PFSK-1 (cell line): ENCODE measurements around the gene SUPT20HL1.

Source experiments
- POLR2AphosphoS5 ChIP-seq: IDR thresholded peaks from 2 replicates; pipeline ENCODE4 v1.6.1; 2012; ENCODE audit warnings: low read depth, mild to moderate bottlenecking, control low read depth, low read length, moderate library complexity
- TAF1 ChIP-seq: IDR thresholded peaks from 2 replicates; pipeline ENCODE4 v1.6.1; 2012; ENCODE audit warnings: low read length, control low read depth, borderline replicate concordance; ENCODE audit not compliant: insufficient read depth
- TF ChIP-seq, protein P1 (sequence below), 2 experiments: IDR thresholded peaks; 2 replicates each; pipeline versions ENCODE4 v1.6.1 to v1.8.0; 2011 to 2012; ENCODE audit warnings: low read depth in 2 of 2, low read length in 2 of 2, control low read depth in 1 of 2, inconsistent platforms in 1 of 2, mild to moderate bottlenecking in 1 of 2, moderate library complexity in 1 of 2; ENCODE audit not compliant: insufficient read depth in 1 of 2

DNA sequence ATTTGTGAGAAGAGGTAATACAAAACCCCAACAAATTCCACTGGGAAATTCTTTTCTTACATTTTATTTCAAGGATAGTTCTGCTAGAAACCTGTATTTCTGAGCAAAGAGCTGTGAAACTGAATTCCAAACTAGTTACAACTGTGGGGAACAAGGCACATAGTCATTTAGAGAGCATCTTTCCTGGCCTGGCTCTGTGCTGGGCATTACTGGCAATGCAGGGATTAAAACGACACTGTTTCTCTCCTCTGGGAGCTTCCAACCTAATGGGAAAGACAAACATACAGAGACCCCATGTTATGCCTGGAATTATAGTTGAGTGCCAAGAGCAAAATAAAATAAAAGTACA is 36.5 kb downstream of the SUPT20HL1 start:
- TF ChIP-seq POLR2AphosphoS5: no peak
- TF ChIP-seq, protein P1, sequence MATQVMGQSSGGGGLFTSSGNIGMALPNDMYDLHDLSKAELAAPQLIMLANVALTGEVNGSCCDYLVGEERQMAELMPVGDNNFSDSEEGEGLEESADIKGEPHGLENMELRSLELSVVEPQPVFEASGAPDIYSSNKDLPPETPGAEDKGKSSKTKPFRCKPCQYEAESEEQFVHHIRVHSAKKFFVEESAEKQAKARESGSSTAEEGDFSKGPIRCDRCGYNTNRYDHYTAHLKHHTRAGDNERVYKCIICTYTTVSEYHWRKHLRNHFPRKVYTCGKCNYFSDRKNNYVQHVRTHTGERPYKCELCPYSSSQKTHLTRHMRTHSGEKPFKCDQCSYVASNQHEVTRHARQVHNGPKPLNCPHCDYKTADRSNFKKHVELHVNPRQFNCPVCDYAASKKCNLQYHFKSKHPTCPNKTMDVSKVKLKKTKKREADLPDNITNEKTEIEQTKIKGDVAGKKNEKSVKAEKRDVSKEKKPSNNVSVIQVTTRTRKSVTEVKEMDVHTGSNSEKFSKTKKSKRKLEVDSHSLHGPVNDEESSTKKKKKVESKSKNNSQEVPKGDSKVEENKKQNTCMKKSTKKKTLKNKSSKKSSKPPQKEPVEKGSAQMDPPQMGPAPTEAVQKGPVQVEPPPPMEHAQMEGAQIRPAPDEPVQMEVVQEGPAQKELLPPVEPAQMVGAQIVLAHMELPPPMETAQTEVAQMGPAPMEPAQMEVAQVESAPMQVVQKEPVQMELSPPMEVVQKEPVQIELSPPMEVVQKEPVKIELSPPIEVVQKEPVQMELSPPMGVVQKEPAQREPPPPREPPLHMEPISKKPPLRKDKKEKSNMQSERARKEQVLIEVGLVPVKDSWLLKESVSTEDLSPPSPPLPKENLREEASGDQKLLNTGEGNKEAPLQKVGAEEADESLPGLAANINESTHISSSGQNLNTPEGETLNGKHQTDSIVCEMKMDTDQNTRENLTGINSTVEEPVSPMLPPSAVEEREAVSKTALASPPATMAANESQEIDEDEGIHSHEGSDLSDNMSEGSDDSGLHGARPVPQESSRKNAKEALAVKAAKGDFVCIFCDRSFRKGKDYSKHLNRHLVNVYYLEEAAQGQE (IDR thresholded peaks at IDR 0.05; ENCODE audit: insufficient read depth in 1 of 2, low read depth in 2 of 2, low read length in 2 of 2): no peak
- TF ChIP-seq TAF1: no peak
